Mucosa of stomach (tissue), 1 donor: ENCODE results near the gene PTPN3.

Source experiments
- H3K27me3 ChIP-seq: one replicate; pipeline ENCODE4 v1.7.0; 2013; ENCODE audit warnings: mild to moderate bottlenecking, low read length; ENCODE audit not compliant: control insufficient read depth, insufficient read depth
- H3K36me3 ChIP-seq: one replicate; pipeline ENCODE4 v1.7.0; 2013; ENCODE audit warnings: low read length; ENCODE audit not compliant: control insufficient read depth, insufficient read depth
- H3K4me1 ChIP-seq: one replicate; pipeline ENCODE4 v1.7.0; 2013; ENCODE audit warnings: mild to moderate bottlenecking, low read length; ENCODE audit not compliant: control insufficient read depth, insufficient read depth
- H3K4me3 ChIP-seq: one replicate; pipeline ENCODE4 v1.7.0; 2013; ENCODE audit warnings: low read length
- H3K9ac ChIP-seq: one replicate; pipeline ENCODE4 v1.7.0; 2013; ENCODE audit warnings: mild to moderate bottlenecking, low read length, moderate library complexity
- H3K9me3 ChIP-seq: one replicate; pipeline ENCODE4 v1.7.0; 2013; ENCODE audit warnings: mild to moderate bottlenecking, low read length, moderate library complexity; ENCODE audit not compliant: control insufficient read depth
- donor health status: Pancreatic carcinoma.

PTPN3 gene

DNA sequence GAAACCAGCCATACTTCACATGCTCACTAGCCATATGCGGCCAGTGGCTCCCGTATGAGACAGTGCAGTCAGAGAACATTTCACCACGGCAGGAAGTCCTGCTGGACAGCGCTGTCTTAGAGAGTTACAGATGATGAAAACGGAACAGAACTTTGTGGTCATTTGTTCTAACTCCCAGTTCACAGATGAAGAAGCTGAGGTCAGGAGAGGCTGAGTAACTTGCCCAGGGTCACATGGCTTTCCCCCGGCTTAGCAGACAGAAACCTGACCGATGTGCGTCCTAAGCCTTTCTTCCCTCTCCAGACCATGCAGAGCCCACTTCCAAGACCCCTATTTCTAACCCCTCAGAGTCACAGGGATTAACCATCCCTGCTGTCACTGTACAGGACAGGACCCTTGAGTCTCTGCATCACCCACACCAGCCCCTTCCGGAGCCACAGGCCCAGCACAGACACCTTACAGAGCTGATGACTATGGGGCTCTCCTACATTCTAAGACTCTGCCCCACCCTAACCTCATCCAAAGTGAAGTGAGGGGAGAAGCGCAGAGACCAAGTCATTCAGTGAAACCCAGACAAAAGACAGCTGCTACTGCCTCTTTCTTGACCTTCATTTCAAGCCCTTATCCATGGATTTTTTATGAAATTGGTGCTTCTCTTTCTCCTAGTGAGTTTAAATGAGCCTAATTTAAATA lies 86.9 kb downstream of the PTPN3 start:
- Histone ChIP-seq H3K27me3 (no peaks in the 10 kb centered on the region), H3K36me3 (no peaks in the 10 kb centered on the region), H3K9me3 (no peaks in the 10 kb centered on the region), H3K4me3 (no peak overlapping the region), H3K4me1 (no peaks in the 10 kb centered on the region), H3K9ac (no peak overlapping the region)

DNA sequence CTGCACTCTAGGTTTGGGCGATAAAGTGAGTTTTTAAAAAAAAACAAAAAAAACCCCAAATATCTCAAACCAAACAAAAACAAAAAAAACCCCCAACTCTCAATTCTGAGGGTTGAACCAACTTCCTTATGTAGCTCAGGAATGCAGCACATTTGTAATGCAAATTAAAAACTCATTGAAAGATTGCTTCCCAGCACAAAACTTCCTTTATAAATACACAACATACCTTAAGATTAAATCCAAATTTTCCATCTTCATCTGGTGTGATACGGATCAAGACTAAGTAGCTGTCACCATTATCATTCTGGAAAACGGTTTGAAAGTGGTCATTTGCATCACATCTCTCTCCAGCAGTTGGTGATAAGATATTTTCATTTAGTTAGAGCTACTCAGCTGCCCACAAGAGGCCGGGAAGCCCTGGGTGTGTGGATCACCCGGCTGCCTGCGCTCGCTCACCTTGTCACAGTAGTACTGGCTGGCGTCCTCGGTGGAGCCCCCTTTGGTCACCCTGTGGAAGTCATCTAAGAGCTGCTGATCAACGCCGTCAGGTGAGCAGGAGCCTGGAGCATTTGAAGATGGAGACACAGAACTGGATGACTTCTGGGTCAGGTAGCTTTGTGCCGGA lies 88.2 kb downstream of the PTPN3 start:
- Histone ChIP-seq H3K9me3 (no peaks in the 10 kb centered on the region), H3K9ac (no peak overlapping the region), H3K4me3 (no peak overlapping the region), H3K36me3 (no peaks in the 10 kb centered on the region), H3K4me1 (no peaks in the 10 kb centered on the region), H3K27me3 (no peaks in the 10 kb centered on the region)

DNA sequence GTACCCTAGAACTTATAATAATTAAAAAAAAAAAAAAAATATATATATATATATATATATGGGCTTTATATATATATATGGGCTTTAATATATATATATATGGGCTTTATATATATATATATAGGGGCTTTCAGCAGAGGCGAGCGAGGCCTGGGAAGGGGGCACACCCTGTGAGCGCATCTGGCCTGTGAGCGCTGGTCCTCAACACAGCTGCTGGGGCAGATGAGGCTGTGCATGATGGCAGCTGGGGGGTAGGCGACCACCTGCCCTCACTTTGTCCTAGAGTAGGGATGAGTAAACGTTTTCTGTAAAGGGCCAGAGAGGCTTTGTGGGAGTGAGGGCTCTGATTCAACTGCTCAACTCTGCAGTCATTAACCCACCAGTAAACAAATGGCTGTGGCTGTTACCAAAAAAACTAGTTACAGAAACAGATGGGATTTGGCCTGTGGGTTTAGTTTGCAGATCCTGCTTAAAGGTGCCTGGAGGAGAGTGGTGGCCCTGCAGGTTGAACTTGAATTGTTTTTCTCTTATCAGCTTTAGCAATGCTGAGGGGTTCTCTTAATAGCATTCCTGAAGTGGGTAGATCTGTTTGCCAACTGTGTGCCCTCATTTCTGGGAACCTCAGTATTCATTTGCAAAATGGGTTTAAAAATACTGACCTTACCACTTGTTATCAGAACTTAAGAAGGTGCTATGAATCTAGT lies 89.2 kb downstream of the PTPN3 start:
- H3K27me3 ChIP-seq = no peaks in the 10 kb centered on the region
- H3K9ac ChIP-seq = no peak overlapping the region
- H3K4me1 ChIP-seq = no peaks in the 10 kb centered on the region
- no peaks in the 10 kb centered on the region for H3K36me3 ChIP-seq
- H3K4me3 ChIP-seq = no peak overlapping the region
- no peaks in the 10 kb centered on the region for H3K9me3 ChIP-seq

DNA sequence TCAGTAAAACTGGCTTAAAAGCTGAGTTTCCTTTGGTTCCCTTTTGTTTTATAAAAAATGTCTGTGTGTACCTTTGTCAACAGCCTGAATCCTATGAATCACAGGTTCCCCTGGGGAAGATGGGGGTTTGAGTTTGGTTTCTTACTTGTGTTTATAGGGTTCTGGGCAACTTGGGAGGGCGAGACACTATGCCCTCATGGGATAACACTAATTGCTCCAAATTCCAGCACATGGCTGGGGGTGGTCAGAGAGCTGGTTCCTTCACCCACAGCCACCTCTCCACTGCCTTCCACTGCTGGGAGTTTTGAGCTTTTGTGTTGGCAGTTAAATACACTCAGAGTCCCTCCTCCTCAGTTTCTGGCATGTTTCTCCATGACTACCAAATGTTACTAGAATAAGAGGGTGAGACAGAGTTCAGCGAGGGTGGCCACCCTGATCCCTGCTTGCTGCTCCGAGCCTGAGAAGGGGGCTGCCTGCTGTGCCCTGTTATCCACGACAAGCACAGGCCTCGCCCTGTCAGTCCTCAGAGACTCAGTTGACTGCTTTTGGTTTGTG lies 94.3 kb downstream of the PTPN3 start:
- H3K36me3 ChIP-seq = peaks cover 4% of the 10 kb centered on the region
- no peak overlapping the region for H3K9ac ChIP-seq

DNA sequence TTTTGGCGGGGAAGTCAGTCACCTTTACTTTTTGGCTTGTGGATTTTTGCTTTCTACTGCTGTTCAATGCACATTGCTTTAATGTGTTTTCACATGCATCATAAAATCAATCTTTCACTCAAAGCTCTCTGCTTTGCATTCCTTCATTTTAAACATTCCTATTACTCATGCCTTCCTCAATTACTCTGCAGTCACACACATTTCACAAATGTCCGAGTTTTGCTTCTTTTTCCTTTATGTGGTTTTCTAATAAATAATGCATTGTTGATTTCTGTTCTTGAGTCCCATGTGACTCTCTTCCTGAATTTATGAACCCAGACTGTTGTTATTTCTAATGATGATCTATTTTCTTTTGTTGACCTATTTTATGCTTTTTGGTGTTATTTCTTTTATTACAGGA lies 95.0 kb downstream of the PTPN3 start:
- peaks cover 4% of the 10 kb centered on the region for H3K36me3 ChIP-seq

More for the DNA sequence above, 94.3 kb downstream of the PTPN3 start:
- Histone ChIP-seq H3K4me1 (no peaks in the 10 kb centered on the region), H3K9me3 (no peaks in the 10 kb centered on the region), H3K27me3 (no peaks in the 10 kb centered on the region), H3K4me3 (no peak overlapping the region)

DNA sequence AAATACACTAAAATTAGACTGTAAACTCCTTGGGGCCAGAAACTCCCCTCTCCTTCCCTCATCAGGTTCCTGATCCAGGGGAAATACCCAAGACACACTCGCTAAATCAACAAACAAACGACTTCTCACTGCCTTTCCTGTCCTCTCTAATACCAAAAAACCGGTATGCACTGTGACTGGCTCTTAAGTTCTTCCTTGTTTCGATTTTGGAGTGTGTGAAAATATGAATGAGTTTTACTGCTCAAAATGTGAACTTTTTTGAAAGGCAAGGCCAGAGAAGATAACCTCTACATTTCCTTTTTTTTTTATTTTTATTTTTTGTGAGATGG lies 96.2 kb downstream of the PTPN3 start:
- H3K9ac ChIP-seq = no peak overlapping the region
- no peaks in the 10 kb centered on the region for H3K4me1 ChIP-seq
- H3K9me3 ChIP-seq = no peaks in the 10 kb centered on the region
- H3K36me3 ChIP-seq = peaks cover 4% of the 10 kb centered on the region
- H3K27me3 ChIP-seq = no peaks in the 10 kb centered on the region
- H3K4me3 ChIP-seq = no peak overlapping the region

More for the DNA sequence above, 95.0 kb downstream of the PTPN3 start:
- Histone ChIP-seq H3K27me3 (no peaks in the 10 kb centered on the region), H3K4me1 (no peaks in the 10 kb centered on the region), H3K4me3 (no peak overlapping the region), H3K9me3 (no peaks in the 10 kb centered on the region), H3K9ac (no peak overlapping the region)

DNA sequence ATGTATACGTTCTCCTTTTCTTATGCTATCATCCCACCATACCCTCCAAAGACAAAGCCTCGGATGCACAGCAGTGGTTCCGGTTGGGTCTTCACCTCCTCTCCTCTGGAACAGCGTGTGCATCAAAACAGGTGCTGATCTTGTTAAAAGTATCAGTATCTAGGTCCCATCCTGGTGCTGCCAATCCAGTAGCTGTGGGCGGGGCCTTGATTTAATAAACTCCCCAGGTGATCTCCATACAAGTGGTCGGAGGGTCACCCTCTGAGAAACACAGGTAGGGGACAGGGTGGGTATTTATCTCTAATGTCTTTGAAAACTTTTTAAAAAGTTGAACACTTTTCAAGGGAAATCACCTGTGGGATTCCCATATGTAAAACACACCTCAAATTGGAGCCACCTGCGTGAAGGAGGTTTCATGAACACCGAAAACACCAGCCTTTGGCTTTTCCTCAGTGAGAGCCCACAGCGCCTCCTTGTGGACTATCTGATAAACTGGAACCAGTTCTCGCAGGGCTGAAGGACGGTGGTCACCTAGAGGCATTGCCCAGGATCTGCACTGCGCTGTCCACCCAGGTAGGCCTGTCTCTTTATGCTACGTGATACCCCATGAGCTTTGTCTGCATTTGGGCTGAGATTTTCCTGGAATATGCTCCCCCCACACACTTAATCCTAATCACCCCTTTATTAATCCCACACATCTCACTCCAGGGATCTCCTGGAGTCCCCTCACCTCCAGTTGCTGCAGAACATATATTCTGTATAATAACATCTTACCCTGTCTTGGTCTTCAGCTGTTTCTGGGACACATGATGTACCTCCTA lies 96.7 kb downstream of the PTPN3 start:
- no peaks in the 10 kb centered on the region for H3K4me1 ChIP-seq
- no peak overlapping the region for H3K4me3 ChIP-seq
- peaks cover 4% of the 10 kb centered on the region for H3K36me3 ChIP-seq
- no peaks in the 10 kb centered on the region for H3K27me3 ChIP-seq
- no peaks in the 10 kb centered on the region for H3K9me3 ChIP-seq
- H3K9ac ChIP-seq = no peak overlapping the region

DNA sequence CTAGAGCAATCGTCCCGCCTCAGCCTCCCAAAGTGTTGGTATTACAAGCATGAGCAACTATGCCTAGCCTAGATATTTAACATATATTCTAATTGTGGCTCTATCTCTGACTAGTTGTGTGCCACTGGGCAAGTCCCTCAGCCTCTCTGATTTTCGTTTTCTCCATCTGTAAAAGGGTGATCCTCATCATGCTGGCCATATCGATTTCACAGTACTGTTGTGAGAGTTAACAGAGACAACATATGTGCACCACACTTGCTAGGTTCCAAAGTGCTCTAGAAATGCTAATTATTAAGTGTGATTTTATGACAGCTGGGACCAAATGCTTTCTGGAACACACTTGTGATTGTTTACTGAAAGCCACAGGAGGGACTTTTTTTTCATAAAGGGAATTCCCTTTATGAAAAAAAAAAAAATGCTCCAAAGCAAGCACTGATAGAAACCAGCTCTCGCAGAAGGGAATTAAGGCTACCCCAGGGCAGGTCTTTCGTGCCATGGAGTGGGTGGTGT lies 98.8 kb downstream of the PTPN3 start:
- Histone ChIP-seq H3K36me3 (peaks cover 4% of the 10 kb centered on the region), H3K27me3 (no peaks in the 10 kb centered on the region), H3K4me1 (no peaks in the 10 kb centered on the region)

DNA sequence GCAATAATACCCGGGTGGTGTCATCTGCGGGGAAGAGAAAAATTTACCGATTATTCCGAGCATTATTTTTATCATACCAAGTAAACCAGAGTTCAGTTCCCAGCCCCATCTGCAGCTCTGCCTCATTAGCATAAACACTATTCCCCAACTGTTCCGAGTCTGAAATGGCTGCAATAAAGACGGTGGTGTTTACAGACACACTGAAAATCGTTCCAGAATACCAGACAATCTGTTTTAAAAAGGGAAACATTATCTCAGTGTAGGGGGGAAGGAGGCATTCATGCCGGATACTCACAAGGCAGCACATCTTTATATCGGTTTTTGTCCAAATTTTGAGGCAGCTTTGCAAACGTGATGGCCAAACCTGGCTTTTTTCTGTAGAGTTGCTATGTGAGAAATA lies 106.9 kb downstream of the PTPN3 start:
- H3K4me3 ChIP-seq = no peak overlapping the region
- H3K36me3 ChIP-seq = peaks cover 12% of the 10 kb centered on the region

More for the DNA sequence above, 98.8 kb downstream of the PTPN3 start:
- H3K4me3 ChIP-seq = no peak overlapping the region
- no peaks in the 10 kb centered on the region for H3K9me3 ChIP-seq
- H3K9ac ChIP-seq = no peak overlapping the region

DNA sequence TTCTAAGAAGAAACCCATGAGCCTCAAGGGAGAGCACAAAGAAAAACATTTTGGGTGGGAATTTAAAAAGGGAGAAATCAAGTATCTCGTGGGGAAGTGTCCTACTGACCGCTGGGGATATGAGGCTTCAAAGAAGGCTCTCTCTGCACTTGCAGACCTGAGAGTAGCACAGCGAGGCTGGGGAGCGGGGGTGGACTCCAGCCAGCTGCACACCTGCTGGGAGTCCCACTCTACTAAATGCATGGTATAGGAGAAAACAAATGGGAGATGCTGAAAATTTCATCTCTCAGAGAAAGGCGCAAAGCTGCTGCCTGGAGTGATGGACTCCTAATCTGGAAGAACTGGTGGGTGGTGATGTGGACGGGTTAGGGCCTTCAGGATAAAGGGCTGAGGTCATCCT lies 110.3 kb downstream of the PTPN3 start:
- no peak overlapping the region for H3K9ac ChIP-seq
- H3K4me1 ChIP-seq = no peaks in the 10 kb centered on the region
- no peak overlapping the region for H3K4me3 ChIP-seq
- no peaks in the 10 kb centered on the region for H3K27me3 ChIP-seq
- H3K9me3 ChIP-seq = no peaks in the 10 kb centered on the region
- peaks cover 19% of the 10 kb centered on the region for H3K36me3 ChIP-seq

More for the DNA sequence above, 106.9 kb downstream of the PTPN3 start:
- H3K27me3 ChIP-seq = no peaks in the 10 kb centered on the region
- no peaks in the 10 kb centered on the region for H3K4me1 ChIP-seq
- no peaks in the 10 kb centered on the region for H3K9me3 ChIP-seq
- H3K9ac ChIP-seq = no peak overlapping the region

DNA sequence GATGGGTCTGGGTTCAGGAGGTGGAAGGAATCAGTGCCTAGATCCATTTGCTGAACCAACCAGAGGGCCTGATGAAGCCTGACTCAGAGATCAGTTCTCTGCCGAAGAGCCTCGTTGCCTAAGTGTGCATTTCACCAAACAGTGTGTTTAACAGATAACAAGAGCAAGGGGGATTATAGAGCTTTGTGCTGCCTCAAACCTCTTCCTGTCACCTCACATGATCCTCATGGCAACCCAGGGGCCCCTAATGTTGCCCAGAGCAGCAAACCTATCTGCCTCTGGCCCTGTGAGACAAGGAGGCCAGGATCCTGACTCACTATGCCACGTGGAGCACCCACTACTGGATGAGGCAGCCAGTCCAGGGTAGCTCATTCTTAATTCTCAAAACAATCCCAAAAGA lies 110.9 kb downstream of the PTPN3 start:
- Histone ChIP-seq H3K9me3 (no peaks in the 10 kb centered on the region), H3K36me3 (peaks cover 20% of the 10 kb centered on the region), H3K27me3 (no peaks in the 10 kb centered on the region), H3K9ac (no peak overlapping the region), H3K4me1 (no peaks in the 10 kb centered on the region), H3K4me3 (no peak overlapping the region)
